ENCODE results near the gene DCHS2.

DNA sequence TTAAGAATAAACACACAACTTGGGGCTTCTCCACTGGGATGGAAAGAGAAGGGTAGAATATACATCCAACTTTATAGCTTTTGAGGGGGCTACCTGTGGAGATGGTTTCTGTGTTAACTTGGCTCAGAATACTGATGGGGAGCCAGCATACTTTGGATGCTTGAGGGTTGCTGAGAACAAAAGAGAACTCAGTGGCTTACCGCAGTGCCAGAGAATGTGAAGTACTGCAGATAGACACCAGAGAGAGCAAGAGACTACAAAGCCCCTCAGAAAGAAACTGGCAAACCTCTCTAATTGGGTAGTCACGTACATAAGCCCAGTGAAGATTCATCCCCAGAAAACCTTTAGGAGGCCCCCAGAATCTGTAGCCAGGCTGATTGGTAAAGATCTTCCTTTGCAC lies 214.4 kb downstream of the DCHS2 start:
- no peak for TF ChIP-seq CTCF (IDR thresholded peaks at IDR 0.05)
- TF ChIP-seq ZFX (IDR thresholded peaks at IDR 0.05; ENCODE audit: borderline replicate concordance) = no peak
